PFSK-1 (cell line): Measurements from ENCODE around the gene LGALS9.

Source experiments
- FOXP2 ChIP-seq: optimal IDR thresholded peaks from 2 replicates; pipeline ENCODE3; 2011; ENCODE audit warnings: borderline replicate concordance, control low read depth, inconsistent platforms; ENCODE audit not compliant: insufficient read depth; ENCODE audit errors: extremely low read length, extremely low read depth
- POLR2AphosphoS5 ChIP-seq: IDR thresholded peaks from 2 replicates; pipeline ENCODE4 v1.6.1; 2012; ENCODE audit warnings: low read depth, mild to moderate bottlenecking, control low read depth, low read length, moderate library complexity
- SIN3A ChIP-seq: IDR thresholded peaks from 2 replicates; pipeline ENCODE4 v1.6.1; 2012; ENCODE audit warnings: mild to moderate bottlenecking, low read length, moderate library complexity, borderline replicate concordance; ENCODE audit not compliant: insufficient read depth
- TAF1 ChIP-seq: IDR thresholded peaks from 2 replicates; pipeline ENCODE4 v1.6.1; 2012; ENCODE audit warnings: low read length, control low read depth, borderline replicate concordance; ENCODE audit not compliant: insufficient read depth
- TF ChIP-seq, protein P1 (sequence below), 2 experiments: IDR thresholded peaks; 2 replicates each; pipeline versions ENCODE4 v1.6.1 to v1.8.0; 2011 to 2012; ENCODE audit warnings: low read depth in 2 of 2, low read length in 2 of 2, control low read depth in 1 of 2, inconsistent platforms in 1 of 2, mild to moderate bottlenecking in 1 of 2, moderate library complexity in 1 of 2; ENCODE audit not compliant: insufficient read depth in 1 of 2

The LGALS9 gene

DNA sequence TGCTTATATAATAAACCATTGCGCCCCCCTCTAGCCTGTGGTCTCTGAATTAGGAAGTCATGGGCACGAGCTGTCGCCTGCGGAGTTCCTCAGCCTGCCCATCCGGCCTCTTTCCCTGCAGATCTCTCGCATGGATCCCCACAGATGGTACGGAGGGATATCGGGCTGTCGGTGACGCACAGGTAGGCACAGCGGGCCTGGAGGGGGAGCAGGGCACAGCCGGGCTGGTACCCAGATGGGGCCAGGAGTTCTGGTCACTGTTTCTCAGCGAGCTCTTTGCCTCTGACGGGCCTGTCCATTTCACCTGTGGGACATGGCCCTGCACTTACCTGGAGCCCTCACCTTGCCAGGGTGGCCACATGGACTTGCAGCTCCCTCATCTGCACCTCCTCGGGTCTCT is 42.6 kb upstream of the LGALS9 start:
- no peak for TF ChIP-seq POLR2AphosphoS5
- TF ChIP-seq, protein P1, sequence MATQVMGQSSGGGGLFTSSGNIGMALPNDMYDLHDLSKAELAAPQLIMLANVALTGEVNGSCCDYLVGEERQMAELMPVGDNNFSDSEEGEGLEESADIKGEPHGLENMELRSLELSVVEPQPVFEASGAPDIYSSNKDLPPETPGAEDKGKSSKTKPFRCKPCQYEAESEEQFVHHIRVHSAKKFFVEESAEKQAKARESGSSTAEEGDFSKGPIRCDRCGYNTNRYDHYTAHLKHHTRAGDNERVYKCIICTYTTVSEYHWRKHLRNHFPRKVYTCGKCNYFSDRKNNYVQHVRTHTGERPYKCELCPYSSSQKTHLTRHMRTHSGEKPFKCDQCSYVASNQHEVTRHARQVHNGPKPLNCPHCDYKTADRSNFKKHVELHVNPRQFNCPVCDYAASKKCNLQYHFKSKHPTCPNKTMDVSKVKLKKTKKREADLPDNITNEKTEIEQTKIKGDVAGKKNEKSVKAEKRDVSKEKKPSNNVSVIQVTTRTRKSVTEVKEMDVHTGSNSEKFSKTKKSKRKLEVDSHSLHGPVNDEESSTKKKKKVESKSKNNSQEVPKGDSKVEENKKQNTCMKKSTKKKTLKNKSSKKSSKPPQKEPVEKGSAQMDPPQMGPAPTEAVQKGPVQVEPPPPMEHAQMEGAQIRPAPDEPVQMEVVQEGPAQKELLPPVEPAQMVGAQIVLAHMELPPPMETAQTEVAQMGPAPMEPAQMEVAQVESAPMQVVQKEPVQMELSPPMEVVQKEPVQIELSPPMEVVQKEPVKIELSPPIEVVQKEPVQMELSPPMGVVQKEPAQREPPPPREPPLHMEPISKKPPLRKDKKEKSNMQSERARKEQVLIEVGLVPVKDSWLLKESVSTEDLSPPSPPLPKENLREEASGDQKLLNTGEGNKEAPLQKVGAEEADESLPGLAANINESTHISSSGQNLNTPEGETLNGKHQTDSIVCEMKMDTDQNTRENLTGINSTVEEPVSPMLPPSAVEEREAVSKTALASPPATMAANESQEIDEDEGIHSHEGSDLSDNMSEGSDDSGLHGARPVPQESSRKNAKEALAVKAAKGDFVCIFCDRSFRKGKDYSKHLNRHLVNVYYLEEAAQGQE (IDR thresholded peaks at IDR 0.05; ENCODE audit: insufficient read depth in 1 of 2, low read depth in 2 of 2, low read length in 2 of 2), result no peak
- no peak for TF ChIP-seq SIN3A
- TF ChIP-seq TAF1, result no peak
- no peak for TF ChIP-seq FOXP2

DNA sequence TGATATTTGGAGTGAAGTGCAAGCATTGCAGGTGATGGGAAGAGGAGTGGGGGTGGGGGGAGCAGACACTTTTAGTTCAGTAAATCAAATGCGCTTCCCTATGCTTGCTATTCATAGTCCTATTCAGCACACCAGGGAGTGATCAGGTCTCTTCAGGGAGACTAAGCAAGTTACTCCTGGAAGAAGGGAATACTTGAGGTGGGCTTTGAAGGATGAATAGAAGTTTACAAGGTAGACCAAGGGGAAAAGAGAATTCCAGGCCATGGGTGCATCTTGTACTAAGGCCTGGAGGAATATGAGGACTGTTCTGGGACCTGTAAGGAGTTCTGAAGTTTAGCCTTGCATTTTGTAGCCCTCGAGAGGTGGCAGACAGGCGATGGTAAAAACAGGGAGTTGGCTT is 40.1 kb upstream of the LGALS9 start:
- no peak for TF ChIP-seq POLR2AphosphoS5
- no peak for TF ChIP-seq SIN3A
- TF ChIP-seq TAF1, result no peak
- TF ChIP-seq, protein P1 (IDR thresholded peaks at IDR 0.05; ENCODE audit: insufficient read depth in 1 of 2, low read depth in 2 of 2, low read length in 2 of 2), result no peak
- no peak for TF ChIP-seq FOXP2

GRCh38 chr17:27591986-27592385 is 39.0 kb upstream of the LGALS9 start:
- TF ChIP-seq FOXP2, result no peak
- TF ChIP-seq, protein P1 (IDR thresholded peaks at IDR 0.05; ENCODE audit: insufficient read depth in 1 of 2, low read depth in 2 of 2, low read length in 2 of 2), result no peak
- TF ChIP-seq TAF1, result no peak
- no peak for TF ChIP-seq POLR2AphosphoS5
- no peak for TF ChIP-seq SIN3A

DNA sequence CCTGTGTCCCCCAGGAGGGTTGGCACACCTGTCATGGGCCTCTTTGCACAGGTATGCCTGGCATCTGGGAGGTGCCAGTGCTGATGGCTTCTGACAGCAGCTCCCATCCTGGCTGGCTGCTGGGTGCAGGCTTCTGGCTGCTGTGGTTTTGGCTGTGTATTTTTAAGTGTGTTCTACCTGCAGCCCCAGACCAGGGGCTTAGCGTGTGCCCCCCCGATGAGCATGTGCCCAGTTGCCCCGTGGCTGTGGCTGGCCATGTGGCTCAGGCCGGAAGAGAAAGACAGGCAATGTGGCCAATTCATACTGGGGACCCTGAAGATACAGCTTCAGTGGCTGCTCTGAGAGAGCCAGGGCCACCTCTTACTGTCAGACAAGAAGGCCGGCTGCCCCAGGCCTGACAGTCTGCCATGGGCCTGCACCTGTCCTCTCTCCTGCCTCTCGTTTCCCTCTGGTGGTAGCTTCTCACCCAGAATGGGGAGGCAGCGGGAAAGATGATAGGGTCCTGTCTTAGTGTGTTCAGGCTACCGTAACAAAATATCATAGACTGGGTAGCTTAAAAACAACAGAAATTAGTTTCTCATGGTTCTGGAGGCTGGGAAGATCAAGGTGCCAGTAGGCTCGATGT is 37.6 kb upstream of the LGALS9 start:
- TF ChIP-seq POLR2AphosphoS5, result no peak
- TF ChIP-seq FOXP2, result no peak
- TF ChIP-seq SIN3A, result no peak
- TF ChIP-seq, protein P1 (IDR thresholded peaks at IDR 0.05; ENCODE audit: insufficient read depth in 1 of 2, low read depth in 2 of 2, low read length in 2 of 2), result no peak
- TF ChIP-seq TAF1, result no peak
